Central memory CD8-positive, alpha-beta T cell (primary cell): ENCODE data around the gene NEURL3.

Experiments used
- ATAC-seq: fragments of 150-1000 bp; cut with Tn5 transposase; replicated peaks from 2 replicates; pipeline ENCODE4 v1.10.0; 2022; ENCODE audit warnings: mild to moderate bottlenecking, moderate FRiP score, moderate number of reproducible peaks; ENCODE audit not compliant: poor library complexity, severe bottlenecking; ENCODE audit errors: extremely low read depth
- DNase-seq, 2 donors: peaks; one replicate each; pipeline ENCODE4 v3.0.0; 2021; ENCODE audit warnings: low spot score in 2 of 2
- H3K27ac Mint-ChIP-seq: one replicate; pipeline ENCODE4 v1.8.0; 2022; ENCODE audit warnings: low read depth, mild to moderate bottlenecking, moderate library complexity, mixed read lengths
- H3K27me3 Mint-ChIP-seq: one replicate; pipeline ENCODE4 v1.8.0; 2022; ENCODE audit warnings: mixed read lengths
- H3K36me3 Mint-ChIP-seq: one replicate; pipeline ENCODE4 v1.8.0; 2022; ENCODE audit warnings: mild to moderate bottlenecking, moderate library complexity, mixed read lengths; ENCODE audit not compliant: insufficient read depth
- H3K4me1 Mint-ChIP-seq: one replicate; pipeline ENCODE4 v1.8.0; 2022; ENCODE audit warnings: mixed read lengths
- H3K4me3 Mint-ChIP-seq: one replicate; pipeline ENCODE4 v1.8.0; 2022; ENCODE audit warnings: mild to moderate bottlenecking, moderate library complexity, mixed read lengths
- H3K9me3 Mint-ChIP-seq: one replicate; pipeline ENCODE4 v1.8.0; 2022; ENCODE audit warnings: mixed read lengths

Gene NEURL3

DNA sequence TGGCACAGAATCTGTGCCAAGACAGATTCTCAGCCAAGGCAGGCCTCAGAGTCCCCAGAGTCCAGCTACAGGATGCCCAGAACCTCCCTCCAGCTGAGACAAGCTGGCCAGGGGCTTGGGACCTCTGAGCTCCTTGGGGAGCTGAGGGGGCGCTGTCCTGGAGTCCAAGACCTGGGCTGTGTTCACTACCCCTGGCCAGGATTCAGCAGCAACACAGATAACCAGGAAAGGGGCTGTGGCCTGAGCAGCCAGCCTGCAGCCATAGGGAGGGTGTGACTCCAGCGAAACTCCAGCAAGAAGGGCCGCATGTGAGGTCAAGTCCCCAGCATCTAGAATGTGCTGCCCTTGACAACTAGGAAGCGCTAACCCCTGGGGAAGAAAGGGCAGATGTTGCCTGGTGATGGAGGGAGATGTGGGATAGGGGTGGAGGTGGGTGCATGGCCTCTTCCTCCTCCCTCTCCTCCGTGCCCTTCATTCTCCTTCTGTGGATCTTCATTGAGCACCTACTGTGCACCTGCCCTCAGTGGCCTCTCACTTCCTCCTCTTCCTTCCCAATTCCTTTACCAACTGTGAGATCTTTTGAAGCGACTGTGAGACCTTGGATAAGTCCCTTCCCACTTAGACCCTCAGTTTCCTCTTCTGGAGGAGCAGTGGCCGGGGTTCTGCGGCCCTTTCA is 23.7 kb upstream of the NEURL3 start:
- H3K36me3 Mint-ChIP-seq = no peaks in the 10 kb centered on the region
- H3K4me3 Mint-ChIP-seq = peak overlapping the region; percentile 78
- no peaks in the 10 kb centered on the region for H3K9me3 Mint-ChIP-seq
- peaks cover 52% of the 10 kb centered on the region for H3K4me1 Mint-ChIP-seq
- DNase-seq (no peak), ATAC-seq (no peak)
- H3K27ac Mint-ChIP-seq = peak overlapping the region; percentile 32
- no peaks in the 10 kb centered on the region for H3K27me3 Mint-ChIP-seq

GRCh38 chr2:96528006-96528699 is 23.0 kb upstream of the NEURL3 start:
- DNase-seq = no peak
- H3K27me3 Mint-ChIP-seq = no peaks in the 10 kb centered on the region
- H3K9me3 Mint-ChIP-seq = no peaks in the 10 kb centered on the region
- H3K27ac Mint-ChIP-seq = peak overlapping the region; percentile 32
- H3K4me1 Mint-ChIP-seq = peaks cover 55% of the 10 kb centered on the region
- ATAC-seq = peak; percentile 18
- peak overlapping the region; percentile 78 for H3K4me3 Mint-ChIP-seq
- H3K36me3 Mint-ChIP-seq = no peaks in the 10 kb centered on the region

- DNase-seq (no peak), ATAC-seq (no peak)
- peak overlapping the region; percentile 78 for H3K4me3 Mint-ChIP-seq
- H3K9me3 Mint-ChIP-seq = no peaks in the 10 kb centered on the region
- peaks cover 56% of the 10 kb centered on the region for H3K4me1 Mint-ChIP-seq
- H3K36me3 Mint-ChIP-seq = no peaks in the 10 kb centered on the region
- peak overlapping the region; percentile 75 for H3K27ac Mint-ChIP-seq
- H3K27me3 Mint-ChIP-seq = no peaks in the 10 kb centered on the region
These were observed 22.3 kb upstream of the NEURL3 start for GRCh38 chr2:96527286-96528005.

DNA sequence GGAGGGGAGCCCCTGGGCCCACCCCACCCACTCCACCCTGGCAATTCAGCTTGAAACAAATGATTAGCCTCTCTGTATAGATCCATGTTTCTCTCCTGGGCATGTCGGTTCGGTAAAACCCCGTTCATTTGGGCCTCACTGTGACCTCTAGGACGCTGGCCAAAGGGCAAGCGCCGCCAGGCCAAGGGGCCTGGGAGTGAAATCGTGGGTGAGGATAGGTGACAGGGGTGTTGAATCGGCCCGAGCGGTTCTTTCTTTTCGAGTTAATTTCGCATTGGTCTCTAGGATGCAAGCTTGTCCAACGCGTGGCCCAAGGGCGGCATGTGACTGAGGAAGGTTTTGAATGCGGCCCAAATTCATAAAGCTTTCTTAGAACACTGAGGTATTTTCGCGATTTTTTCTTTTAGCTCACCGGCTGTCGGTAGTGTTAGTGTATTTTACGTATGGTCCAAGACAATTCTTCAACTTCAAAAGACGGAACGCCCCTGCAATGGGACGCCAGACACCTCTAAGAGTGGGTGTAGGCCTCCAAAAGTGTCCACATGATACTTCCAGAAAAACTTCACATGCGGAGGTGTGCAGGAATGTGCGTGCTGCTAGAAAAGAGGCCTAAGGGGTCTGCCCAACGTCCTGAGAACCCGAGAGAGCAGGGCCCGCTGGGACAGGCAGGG is 21.6 kb upstream of the NEURL3 start:
- Mint-ChIP-seq H3K36me3 (no peaks in the 10 kb centered on the region), H3K27ac (peak overlapping the region; percentile 75), H3K4me1 (peaks cover 53% of the 10 kb centered on the region), H3K4me3 (peak overlapping the region; percentile 78), H3K27me3 (no peaks in the 10 kb centered on the region), H3K9me3 (no peaks in the 10 kb centered on the region)
- ATAC-seq = no peak
- DNase-seq = no peak

DNA sequence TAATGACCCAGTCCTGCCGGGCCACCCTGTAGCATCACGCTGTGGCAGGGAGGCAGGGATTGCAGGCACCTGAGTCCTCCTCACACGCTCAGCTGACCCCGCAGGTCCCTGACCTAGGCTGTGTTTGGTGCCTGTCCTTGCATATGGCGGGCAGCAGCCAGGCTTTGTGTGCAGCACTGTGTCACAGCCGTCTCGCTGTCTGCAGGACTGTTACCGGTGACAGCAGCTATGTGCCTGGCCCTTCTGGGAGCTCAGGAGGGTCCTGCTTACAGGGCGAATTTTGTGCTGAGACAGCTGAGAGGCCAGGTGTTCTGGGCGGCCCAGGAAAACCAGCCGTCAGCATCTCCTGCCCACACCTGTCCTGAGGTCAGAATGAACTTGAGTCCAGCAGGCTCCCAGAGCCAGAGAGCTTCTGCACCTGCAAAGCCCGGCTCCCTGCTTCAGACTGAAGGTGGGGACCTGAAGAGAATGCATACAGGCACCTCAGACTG is 21.0 kb upstream of the NEURL3 start:
- DNase-seq (no peak), ATAC-seq (no peak)
- Mint-ChIP-seq H3K27me3 (no peaks in the 10 kb centered on the region), H3K27ac (peak overlapping the region; percentile 75), H3K4me1 (peaks cover 48% of the 10 kb centered on the region), H3K4me3 (no peak overlapping the region), H3K36me3 (no peaks in the 10 kb centered on the region), H3K9me3 (no peaks in the 10 kb centered on the region)

DNA sequence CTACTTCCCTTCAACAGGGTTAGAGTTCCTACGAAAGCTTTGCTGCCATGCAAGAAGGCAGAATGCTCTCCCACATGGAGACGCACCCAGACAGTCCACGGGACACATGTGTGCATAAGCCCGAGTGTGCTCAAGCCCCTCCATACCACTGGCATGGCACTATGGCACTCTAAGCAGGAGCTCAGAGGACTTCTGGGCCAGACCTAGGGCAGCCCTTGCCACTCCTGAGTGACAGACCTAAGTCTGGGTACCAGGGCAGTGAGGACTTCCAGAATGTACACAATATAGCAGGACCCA is 20.0 kb upstream of the NEURL3 start:
- Mint-ChIP-seq H3K4me1 (peaks cover 47% of the 10 kb centered on the region), H3K4me3 (peak overlapping the region; percentile 56)

GRCh38 chr2:96524482-96525210 is 19.5 kb upstream of the NEURL3 start:
- no peak overlapping the region for H3K27ac Mint-ChIP-seq
- no peaks in the 10 kb centered on the region for H3K27me3 Mint-ChIP-seq
- H3K9me3 Mint-ChIP-seq = no peaks in the 10 kb centered on the region
- H3K4me3 Mint-ChIP-seq = peak overlapping the region; percentile 56
- peaks cover 42% of the 10 kb centered on the region for H3K4me1 Mint-ChIP-seq
- DNase-seq (no peak), ATAC-seq (no peak)
- no peaks in the 10 kb centered on the region for H3K36me3 Mint-ChIP-seq

More for the DNA sequence above, 20.0 kb upstream of the NEURL3 start:
- ATAC-seq = no peak
- Mint-ChIP-seq H3K9me3 (no peaks in the 10 kb centered on the region), H3K36me3 (no peaks in the 10 kb centered on the region), H3K27me3 (no peaks in the 10 kb centered on the region), H3K27ac (no peak overlapping the region)
- DNase-seq = no peak

GRCh38 chr2:96523659-96524481 is 18.7 kb upstream of the NEURL3 start:
- Mint-ChIP-seq H3K9me3 (no peaks in the 10 kb centered on the region), H3K4me3 (peak overlapping the region; percentile 56), H3K4me1 (peaks cover 34% of the 10 kb centered on the region), H3K27ac (no peak overlapping the region), H3K27me3 (no peaks in the 10 kb centered on the region), H3K36me3 (no peaks in the 10 kb centered on the region)
- DNase-seq (no peak), ATAC-seq (no peak)

DNA sequence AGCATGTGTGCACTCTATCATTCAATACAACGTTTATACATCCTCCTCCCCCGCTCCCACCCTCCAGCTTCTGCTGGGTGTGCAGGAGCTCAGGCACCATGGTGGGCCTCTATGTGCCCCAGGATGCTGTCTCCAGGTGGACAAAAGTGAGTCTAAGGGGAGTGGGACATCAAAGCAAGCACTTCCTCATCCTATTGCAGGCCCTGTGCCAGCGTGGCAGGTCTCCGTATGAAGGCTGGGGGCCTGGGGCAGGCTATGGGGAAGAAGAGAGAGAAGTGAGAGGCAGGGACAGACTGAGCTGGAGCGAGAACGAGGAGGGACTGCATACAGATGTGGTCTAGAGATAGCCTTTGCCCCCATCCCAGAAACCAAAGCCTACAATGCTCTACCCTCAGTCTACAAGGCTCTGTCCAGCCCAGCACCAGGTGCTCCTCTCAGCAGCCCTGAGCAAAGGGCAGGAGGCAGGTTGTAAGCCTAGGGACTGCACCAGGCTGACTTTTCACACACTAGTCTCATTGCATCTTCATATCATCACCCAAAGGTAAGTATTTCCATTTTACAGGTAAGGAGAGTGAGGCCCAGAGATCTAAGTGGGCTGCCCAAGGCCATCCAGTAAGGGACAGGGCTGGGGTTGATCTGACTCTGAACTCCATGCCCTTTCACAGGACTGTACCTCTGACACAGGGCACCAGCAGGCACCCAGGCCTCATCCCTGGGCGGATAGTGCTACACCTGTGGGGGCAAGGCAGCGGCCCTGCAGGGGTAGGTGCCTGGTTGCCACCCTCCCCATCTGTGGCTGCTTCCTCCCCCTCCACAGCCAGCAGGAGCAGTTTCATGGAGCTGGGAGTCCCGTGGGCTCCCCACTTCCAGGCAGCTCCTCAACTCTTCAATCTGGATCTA is 17.4 kb upstream of the NEURL3 start:
- H3K4me3 Mint-ChIP-seq = no peak overlapping the region
- H3K9me3 Mint-ChIP-seq = no peaks in the 10 kb centered on the region
- H3K36me3 Mint-ChIP-seq = no peaks in the 10 kb centered on the region
- ATAC-seq (no peak), DNase-seq (no peak)
- no peak overlapping the region for H3K27ac Mint-ChIP-seq
- H3K4me1 Mint-ChIP-seq = peaks cover 23% of the 10 kb centered on the region
- H3K27me3 Mint-ChIP-seq = no peaks in the 10 kb centered on the region

DNA sequence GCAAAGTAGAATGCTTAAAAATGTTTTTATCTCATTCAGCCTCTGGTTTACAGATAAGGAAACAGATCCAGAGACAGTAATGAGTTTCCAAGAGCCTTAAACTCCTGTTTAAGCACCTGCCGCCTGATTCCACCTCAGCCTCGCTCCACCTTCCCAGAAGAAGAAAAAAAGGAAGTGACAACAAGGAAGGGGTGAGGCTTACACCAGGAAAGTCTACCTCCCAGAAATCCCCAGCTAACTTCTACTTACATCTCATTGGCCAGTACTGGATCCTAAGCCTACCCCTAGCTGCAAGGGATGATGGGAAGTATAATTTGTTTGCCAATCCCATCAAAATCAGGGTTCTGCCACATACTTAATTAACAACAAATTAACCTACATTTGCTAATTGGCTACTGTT is 16.1 kb upstream of the NEURL3 start:
- H3K27me3 Mint-ChIP-seq = no peaks in the 10 kb centered on the region
- H3K4me1 Mint-ChIP-seq = peaks cover 18% of the 10 kb centered on the region
- DNase-seq (no peak), ATAC-seq (no peak)
- H3K27ac Mint-ChIP-seq = no peak overlapping the region
- H3K9me3 Mint-ChIP-seq = no peaks in the 10 kb centered on the region
- peaks cover 1% of the 10 kb centered on the region for H3K36me3 Mint-ChIP-seq
- H3K4me3 Mint-ChIP-seq = no peak overlapping the region

DNA sequence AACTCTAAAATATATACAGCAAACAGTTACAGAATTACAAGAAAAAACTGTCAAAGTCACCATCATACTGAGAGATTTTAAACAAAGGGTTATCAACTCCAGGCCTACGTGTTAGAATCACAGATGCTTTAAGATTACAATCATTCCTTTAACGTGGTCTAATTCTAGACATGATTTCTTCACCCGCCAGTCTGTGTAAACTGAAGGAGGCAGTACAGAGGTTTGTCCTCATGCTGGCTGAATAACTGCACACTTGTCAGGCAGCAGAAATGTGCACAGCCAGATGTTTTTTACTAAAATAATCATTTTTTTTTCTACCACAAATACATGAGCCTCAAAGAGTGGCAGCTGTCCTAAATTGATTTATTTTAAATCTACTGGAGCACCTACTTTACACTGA is 15.5 kb upstream of the NEURL3 start:
- H3K27me3 Mint-ChIP-seq = no peaks in the 10 kb centered on the region
- H3K36me3 Mint-ChIP-seq = peaks cover 1% of the 10 kb centered on the region
- H3K4me3 Mint-ChIP-seq = no peak overlapping the region
- no peaks in the 10 kb centered on the region for H3K9me3 Mint-ChIP-seq
- ATAC-seq (no peak), DNase-seq (no peak)
- no peak overlapping the region for H3K27ac Mint-ChIP-seq
- H3K4me1 Mint-ChIP-seq = peaks cover 18% of the 10 kb centered on the region
